Loucy (cell line): ENCODE results near the gene TNS4.

Experiments
- H2AFZ ChIP-seq: fragments of 200-600 bp; sonication (generic); 2 replicates; pipeline ENCODE4 v1.6.0; 2016; ENCODE audit warnings: antibody characterized with exemption, mild to moderate bottlenecking, low read length, moderate library complexity
- H3F3A ChIP-seq: fragments of 200-600 bp; 2 replicates; pipeline ENCODE4 v1.6.0; 2016; ENCODE audit warnings: antibody characterized with exemption, low read depth, mild to moderate bottlenecking
- H3K27me3 ChIP-seq: fragments of 200-600 bp; sonication (generic); 2 replicates; pipeline ENCODE4 v1.6.1; 2014; ENCODE audit warnings: low read length, mild to moderate bottlenecking; ENCODE audit not compliant: insufficient read depth, poor library complexity, severe bottlenecking
- H3K36me3 ChIP-seq: fragments of 200-600 bp; sonication (generic); 2 replicates; pipeline ENCODE4 v1.6.1; 2016; ENCODE audit warnings: low read length; ENCODE audit not compliant: insufficient read depth
- H3K4me1 ChIP-seq: fragments of 200-600 bp; sonication (generic); 2 replicates; pipeline ENCODE4 v1.5.1; 2014; ENCODE audit warnings: low read length, mild to moderate bottlenecking; ENCODE audit not compliant: insufficient read depth, poor library complexity, severe bottlenecking
- H3K4me2 ChIP-seq: fragments of 200-600 bp; sonication (generic); 2 replicates; pipeline ENCODE4 v1.6.0; 2014; ENCODE audit warnings: antibody characterized with exemption, low read length, low read depth, mild to moderate bottlenecking; ENCODE audit not compliant: poor library complexity, severe bottlenecking
- H3K4me3 ChIP-seq: fragments of 200-600 bp; sonication (generic); 2 replicates; pipeline ENCODE4 v1.5.1; 2014; ENCODE audit warnings: low read length, mild to moderate bottlenecking, mixed read lengths; ENCODE audit not compliant: poor library complexity, severe bottlenecking
- H3K79me2 ChIP-seq: fragments of 200-600 bp; sonication (generic); 2 replicates; pipeline ENCODE4 v1.6.1; 2014; ENCODE audit warnings: low read length; ENCODE audit not compliant: insufficient read depth
- H3K9ac ChIP-seq: fragments of 200-600 bp; sonication (generic); 2 replicates; pipeline ENCODE4 v1.6.0; 2014; ENCODE audit warnings: mild to moderate bottlenecking, low read depth, low read length, moderate library complexity; ENCODE audit not compliant: poor library complexity, severe bottlenecking
- H3K9me2 ChIP-seq: fragments of 200-600 bp; sonication (generic); replicated peaks from 2 replicates; pipeline ENCODE4 v1.6.1; 2016; ENCODE audit warnings: low read depth, low read length, mixed read lengths
- H3K9me3 ChIP-seq: fragments of 200-600 bp; sonication (generic); 2 replicates; pipeline ENCODE4 v1.6.1; 2014; ENCODE audit warnings: mild to moderate bottlenecking, antibody characterized with exemption, low read length, low read depth; ENCODE audit not compliant: insufficient read depth
- H4K20me1 ChIP-seq: fragments of 200-600 bp; sonication (generic); 2 replicates; pipeline ENCODE4 v1.6.0; 2014; ENCODE audit warnings: antibody characterized with exemption, low read length, mild to moderate bottlenecking; ENCODE audit not compliant: insufficient read depth, poor library complexity, severe bottlenecking
- CTCF ChIP-seq: fragments of 200-600 bp; sonication (generic); conservative IDR thresholded peaks from 2 replicates; pipeline ENCODE4 v1.5.1; 2014; ENCODE audit warnings: mild to moderate bottlenecking, antibody characterized with exemption, low read length
- EZH2phosphoT487 ChIP-seq: fragments of 200-600 bp; IDR thresholded peaks from 2 replicates; pipeline ENCODE4 v1.6.1; 2018; ENCODE audit warnings: antibody characterized with exemption, mild to moderate bottlenecking, moderate library complexity, borderline replicate concordance

TNS4 gene

GRCh38 chr17:40469805-40470675 is 31.4 kb downstream of the TNS4 start:
- Histone ChIP-seq H3K4me3 (no peak overlapping the region), H2AFZ (no peak overlapping the region), H3K79me2 (no peaks in the 10 kb centered on the region), H3K4me1 (peaks cover 6% of the 10 kb centered on the region), H4K20me1 (no peaks in the 10 kb centered on the region), H3K9me3 (peaks cover 6% of the 10 kb centered on the region; the same call in 1 of the 2 replicates), H3K36me3 (no peaks in the 10 kb centered on the region), H3K4me2 (no peak overlapping the region), H3K27me3 (no peaks in the 10 kb centered on the region), H3K9me2 (no peaks in the 10 kb centered on the region), H3F3A (no peaks in the 10 kb centered on the region), H3K9ac (no peak overlapping the region)
- no peak for TF ChIP-seq CTCF
- TF ChIP-seq EZH2phosphoT487 = no peak

- Histone ChIP-seq H3F3A (no peaks in the 10 kb centered on the region), H3K4me3 (no peak overlapping the region), H3K4me2 (no peak overlapping the region), H3K9me3 (peaks cover 6% of the 10 kb centered on the region; the same call in 1 of the 2 replicates), H3K36me3 (no peaks in the 10 kb centered on the region), H3K4me1 (peaks cover 6% of the 10 kb centered on the region), H2AFZ (no peak overlapping the region), H4K20me1 (no peaks in the 10 kb centered on the region), H3K9ac (no peak overlapping the region), H3K79me2 (no peaks in the 10 kb centered on the region), H3K9me2 (no peaks in the 10 kb centered on the region), H3K27me3 (no peaks in the 10 kb centered on the region)
- TF ChIP-seq EZH2phosphoT487 (no peak), CTCF (no peak)
Observed at GRCh38 chr17:40468560-40468959, 32.9 kb downstream of the TNS4 start.

GRCh38 chr17:40467281-40467867 is 34.0 kb downstream of the TNS4 start:
- H3K9ac ChIP-seq = no peak overlapping the region
- no peaks in the 10 kb centered on the region for H3K79me2 ChIP-seq
- no peak overlapping the region for H2AFZ ChIP-seq
- peaks cover 6% of the 10 kb centered on the region for H3K4me1 ChIP-seq
- no peaks in the 10 kb centered on the region for H3K27me3 ChIP-seq
- H4K20me1 ChIP-seq = no peaks in the 10 kb centered on the region
- H3F3A ChIP-seq = no peaks in the 10 kb centered on the region
- H3K4me3 ChIP-seq = no peak overlapping the region
- no peak overlapping the region for H3K4me2 ChIP-seq
- H3K36me3 ChIP-seq = no peaks in the 10 kb centered on the region
- H3K9me3 ChIP-seq = peaks cover 1% of the 10 kb centered on the region; the same call in 1 of the 2 replicates
- no peaks in the 10 kb centered on the region for H3K9me2 ChIP-seq
- no peak for TF ChIP-seq CTCF
- TF ChIP-seq EZH2phosphoT487 = no peak
